RWPE1 (cell line): ENCODE measurements around the gene COL26A1.

Experiments used
- CTCF ChIA-PET: fragments of 350-600 bp; sonication (Branson Sonifier 250); formaldehyde crosslinking; extraction: SDS; loops from one replicate; lab custom pipeline; 2021; lab: Yijun Ruan, JAX
- POLR2A ChIA-PET: fragments of 400-600 bp; formaldehyde crosslinking; extraction: SDS; loops from one replicate; lab custom pipeline; 2020; ENCODE audit warnings: antibody characterized with exemption; ENCODE audit not compliant: low non-redundant PET; lab: Yijun Ruan, JAX
- DNase-seq: peaks from one replicate; pipeline ENCODE4 v3.0.0; 2012; ENCODE audit warnings: low spot score
- H3K27ac ChIP-seq: fragments of 450-650 bp; 2 replicates; pipeline ENCODE4 v1.5.1; 2017
- TF ChIP-seq, protein P1 (sequence below): fragments of 450-650 bp; conservative IDR thresholded peaks from 2 replicates; pipeline ENCODE4 v1.5.1; 2017; ENCODE audit warnings: low read depth, mild to moderate bottlenecking

Gene COL26A1

DNA sequence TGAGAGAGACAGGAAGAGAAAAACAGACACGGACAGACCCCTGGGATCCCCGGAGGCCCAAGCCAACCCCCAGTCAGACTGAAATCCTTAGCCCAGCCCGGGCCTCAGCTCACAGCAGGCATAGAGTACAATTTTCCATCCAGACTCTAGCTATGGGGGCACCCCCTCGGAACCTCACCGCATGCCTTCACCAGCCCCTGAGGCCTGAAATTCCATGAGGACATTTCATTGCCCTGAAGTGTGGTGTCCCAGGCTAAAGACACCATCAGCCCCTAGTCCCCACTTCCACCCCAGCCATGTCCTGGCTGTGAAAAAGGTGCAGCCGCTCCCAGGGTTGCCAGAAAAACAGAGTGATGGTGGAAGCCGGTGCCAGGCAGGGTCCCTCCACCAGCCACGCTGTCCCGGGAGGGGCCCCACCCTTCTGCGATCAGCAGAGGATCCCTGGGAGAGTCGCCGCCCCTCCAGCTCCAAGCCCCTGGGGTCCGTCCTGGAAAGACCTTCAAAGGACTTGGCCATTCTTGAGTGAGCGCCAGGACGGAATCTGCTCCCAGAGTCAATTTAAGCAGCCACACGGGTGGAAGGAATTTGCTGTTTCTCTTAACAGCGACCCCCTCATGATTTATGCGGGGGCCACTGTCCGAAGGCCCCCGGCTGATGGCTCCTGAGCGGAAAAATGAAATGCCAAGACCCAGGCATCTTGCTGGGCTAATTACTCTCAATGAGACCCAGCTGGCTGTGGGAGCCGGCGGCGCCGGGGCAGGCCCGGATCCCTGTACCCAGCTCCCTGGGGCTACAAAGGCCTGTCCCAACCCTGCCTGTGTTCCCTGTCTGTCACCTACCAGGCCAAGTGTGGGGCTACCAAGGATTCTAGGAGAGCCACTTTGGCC, 243.2 kb downstream of the COL26A1 start:
- H3K27ac ChIP-seq = peak overlapping the region; percentile 6; the same call in 1 of the 2 replicates
- no peak for DNase-seq
- ChIA-PET CTCF (no interaction called here), POLR2A (no interaction called here)
- TF ChIP-seq, protein P1, sequence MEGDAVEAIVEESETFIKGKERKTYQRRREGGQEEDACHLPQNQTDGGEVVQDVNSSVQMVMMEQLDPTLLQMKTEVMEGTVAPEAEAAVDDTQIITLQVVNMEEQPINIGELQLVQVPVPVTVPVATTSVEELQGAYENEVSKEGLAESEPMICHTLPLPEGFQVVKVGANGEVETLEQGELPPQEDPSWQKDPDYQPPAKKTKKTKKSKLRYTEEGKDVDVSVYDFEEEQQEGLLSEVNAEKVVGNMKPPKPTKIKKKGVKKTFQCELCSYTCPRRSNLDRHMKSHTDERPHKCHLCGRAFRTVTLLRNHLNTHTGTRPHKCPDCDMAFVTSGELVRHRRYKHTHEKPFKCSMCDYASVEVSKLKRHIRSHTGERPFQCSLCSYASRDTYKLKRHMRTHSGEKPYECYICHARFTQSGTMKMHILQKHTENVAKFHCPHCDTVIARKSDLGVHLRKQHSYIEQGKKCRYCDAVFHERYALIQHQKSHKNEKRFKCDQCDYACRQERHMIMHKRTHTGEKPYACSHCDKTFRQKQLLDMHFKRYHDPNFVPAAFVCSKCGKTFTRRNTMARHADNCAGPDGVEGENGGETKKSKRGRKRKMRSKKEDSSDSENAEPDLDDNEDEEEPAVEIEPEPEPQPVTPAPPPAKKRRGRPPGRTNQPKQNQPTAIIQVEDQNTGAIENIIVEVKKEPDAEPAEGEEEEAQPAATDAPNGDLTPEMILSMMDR = no peak

- H3K27ac ChIP-seq = 0 out of 2 replicates have a peak overlapping the region, but pooled peaks have one; percentile 6
- ChIA-PET CTCF (interaction anchor here (0.5 kb wide), 1 partner anchor 193 kb away, joined by 3 read pairs; no protein-coding TSS in a partner anchor), POLR2A (no interaction called here)
- no peak for DNase-seq
- TF ChIP-seq, protein P1 = no peak
Measured at GRCh38 chr7:101606498-101606923, 243.8 kb downstream of the COL26A1 start.
